Urothelium cell line (cell line): ENCODE measurements around the gene TMUB1.
A peak's percentile ranks its signal among the peaks of the same experiment; 100 is the strongest.

Experiments
- DNase-seq: peaks from one replicate; pipeline ENCODE4 v3.0.0; 2011; ENCODE audit warnings: low spot score, mixed read lengths
- FAIRE-seq: peaks from 2 replicates; lab custom pipeline; 2011; peaks lifted over from hg19 to GRCh38; lab: Jason Lieb, UNC

The TMUB1 gene

DNA sequence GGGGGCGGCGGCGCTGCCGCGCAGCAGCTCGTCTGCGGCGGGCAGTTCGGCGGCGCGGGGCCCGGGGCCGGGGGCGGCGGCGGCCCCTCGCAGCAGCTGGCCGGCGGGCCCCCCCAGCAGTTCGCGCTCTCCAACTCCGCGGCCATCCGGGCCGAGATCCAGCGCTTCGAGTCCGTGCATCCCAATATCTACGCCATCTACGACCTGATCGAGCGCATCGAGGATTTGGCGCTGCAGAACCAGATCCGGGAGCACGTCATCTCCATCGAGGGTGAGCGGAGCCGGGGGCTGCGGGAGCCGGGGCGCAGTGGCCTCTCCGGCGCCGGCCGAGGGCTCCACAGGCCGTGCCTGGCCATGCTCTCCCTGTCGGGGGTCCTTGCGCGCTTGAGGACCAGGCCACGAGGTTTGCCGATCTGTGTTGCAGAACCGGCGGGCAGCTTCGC, 3.5 kb upstream of the TMUB1 start:
- FAIRE-seq (no peak), DNase-seq (no peak)

DNA sequence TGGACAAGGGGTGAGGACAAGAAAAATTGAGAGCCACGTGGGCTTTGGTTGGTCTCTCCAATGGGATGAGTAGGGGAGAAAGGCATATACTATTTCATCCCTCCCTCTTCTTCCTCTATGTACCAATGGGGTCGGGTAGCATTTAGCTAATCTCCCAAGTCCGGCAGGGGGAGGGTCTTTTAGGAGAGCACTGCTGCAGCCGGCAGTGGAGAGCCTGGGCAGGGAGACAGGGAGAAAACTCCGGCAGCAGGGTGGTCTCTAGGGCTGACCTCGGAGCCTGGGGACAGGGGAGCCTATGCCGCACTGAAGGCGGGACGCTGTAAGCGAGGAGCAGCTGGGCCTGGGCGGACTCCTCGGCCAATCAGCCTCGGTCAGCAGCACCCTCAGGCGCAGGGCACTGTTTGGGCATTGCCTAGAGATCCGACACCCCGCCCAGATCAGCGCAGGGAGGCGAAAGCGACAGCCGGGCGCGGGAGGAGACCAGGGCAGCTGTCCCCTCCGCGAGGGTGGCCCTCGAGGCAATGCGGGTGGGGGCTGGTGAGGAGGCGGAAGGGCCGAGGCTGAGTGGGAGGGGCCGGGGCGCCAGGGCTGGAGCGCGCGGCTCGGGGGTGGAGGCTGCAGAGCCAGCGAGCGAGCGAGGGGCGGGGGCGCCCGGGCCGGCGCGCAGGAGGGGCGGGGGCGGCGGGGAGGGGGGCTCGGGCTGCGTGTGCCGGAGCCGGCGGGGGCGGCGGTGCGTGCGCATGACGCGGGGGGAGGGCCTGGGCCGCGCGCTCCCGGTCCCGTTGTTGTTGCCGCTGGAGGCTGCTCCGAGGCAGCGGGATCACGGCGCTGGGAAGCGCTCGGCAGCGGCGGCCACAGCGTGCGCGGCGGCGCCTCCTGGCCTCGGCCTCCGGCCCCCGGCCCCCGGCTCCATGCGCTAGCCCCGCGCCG, 2.7 kb upstream of the TMUB1 start, which contains the start of gene AGAP3:
Gene AGAP3 (plus strand): TSS at position 785 of the 930 bp plus-strand sequence. CDS start 267 bp downstream, outside the sequence.
- no peak for FAIRE-seq
- peak; percentile 65 for DNase-seq

DNA sequence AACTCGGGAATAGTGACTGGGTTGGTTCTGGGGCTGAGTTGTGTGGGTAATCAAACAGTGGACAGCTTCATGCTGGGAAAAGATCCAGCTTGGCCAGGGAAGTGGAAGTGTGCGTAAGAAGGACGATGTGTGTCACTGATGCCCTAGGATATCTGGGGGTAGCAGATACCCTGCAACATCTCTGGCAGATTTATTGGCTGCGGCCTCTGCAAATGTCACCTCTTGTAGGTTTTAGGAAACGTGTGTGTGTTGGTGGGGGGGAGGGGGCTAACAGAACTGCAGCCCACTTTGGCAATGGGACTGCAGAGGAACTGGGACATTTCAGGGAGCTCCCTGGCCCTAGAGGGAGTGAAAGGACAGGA, 2.0 kb upstream of the TMUB1 start:
- DNase-seq (no peak), FAIRE-seq (no peak)

DNA sequence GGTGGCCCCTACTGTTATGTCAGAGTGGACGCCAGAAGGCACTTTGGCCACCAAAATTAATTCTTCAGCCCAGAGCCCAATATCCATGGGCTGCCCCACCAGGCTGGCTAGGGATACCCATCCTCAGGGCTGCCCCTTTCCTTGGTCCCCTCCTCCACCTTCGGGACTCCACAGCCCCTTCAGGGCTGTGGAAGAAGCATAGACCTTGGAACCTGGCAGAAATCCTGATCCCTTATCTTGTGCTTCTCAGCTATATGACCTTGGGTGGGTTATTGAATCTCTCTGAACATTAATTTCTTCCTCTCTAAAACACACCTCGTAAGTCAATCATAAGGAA, 499 bp upstream of the TMUB1 start:
- no peak for DNase-seq
- FAIRE-seq, result no peak

DNA sequence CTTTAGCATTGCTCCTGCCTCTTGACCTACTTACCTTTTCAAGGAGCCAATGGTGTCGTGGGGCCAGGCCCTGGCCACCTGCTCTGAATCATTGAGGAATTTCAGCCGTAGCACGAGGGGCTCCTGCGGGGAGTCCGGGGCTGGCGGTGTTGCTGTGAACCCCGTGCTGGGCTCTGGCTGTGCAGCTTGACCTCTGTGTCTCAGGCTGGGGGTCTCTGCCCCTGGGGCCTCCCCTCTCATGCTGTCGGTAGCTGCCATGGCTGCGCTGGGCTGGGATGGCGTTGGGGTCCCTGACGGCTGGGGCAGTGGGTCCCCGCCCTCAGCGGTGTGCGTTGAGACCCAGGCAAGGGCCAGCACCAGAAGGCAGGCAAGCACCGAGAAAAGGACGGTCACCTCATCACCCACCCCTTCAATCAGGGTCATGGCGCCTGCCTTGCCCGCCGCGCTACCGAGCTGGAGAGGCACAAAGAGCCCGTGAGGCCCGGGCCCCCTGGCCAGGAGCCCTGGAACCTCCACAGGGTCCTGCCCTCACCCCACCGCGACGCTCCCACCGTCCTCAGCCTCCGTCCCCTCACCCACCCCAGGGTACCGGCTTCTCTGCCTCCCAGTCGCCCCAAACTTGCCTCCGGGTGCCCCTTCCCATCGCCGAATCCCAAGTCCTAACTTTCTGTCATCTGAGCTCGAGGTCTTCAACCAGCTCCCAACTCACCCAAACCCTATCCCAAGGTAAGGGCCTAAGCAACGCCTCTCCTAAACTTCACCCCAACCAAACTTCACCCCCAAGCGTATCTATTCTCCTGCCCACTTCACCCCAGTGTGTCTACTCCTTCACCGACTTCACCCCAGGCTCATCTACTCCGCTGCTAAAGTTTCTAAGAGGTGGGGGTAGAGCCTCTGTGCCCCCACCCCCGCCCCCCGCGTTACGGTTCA, 887 bp downstream of the TMUB1 start:
- FAIRE-seq, result no peak
- DNase-seq, result no peak

DNA sequence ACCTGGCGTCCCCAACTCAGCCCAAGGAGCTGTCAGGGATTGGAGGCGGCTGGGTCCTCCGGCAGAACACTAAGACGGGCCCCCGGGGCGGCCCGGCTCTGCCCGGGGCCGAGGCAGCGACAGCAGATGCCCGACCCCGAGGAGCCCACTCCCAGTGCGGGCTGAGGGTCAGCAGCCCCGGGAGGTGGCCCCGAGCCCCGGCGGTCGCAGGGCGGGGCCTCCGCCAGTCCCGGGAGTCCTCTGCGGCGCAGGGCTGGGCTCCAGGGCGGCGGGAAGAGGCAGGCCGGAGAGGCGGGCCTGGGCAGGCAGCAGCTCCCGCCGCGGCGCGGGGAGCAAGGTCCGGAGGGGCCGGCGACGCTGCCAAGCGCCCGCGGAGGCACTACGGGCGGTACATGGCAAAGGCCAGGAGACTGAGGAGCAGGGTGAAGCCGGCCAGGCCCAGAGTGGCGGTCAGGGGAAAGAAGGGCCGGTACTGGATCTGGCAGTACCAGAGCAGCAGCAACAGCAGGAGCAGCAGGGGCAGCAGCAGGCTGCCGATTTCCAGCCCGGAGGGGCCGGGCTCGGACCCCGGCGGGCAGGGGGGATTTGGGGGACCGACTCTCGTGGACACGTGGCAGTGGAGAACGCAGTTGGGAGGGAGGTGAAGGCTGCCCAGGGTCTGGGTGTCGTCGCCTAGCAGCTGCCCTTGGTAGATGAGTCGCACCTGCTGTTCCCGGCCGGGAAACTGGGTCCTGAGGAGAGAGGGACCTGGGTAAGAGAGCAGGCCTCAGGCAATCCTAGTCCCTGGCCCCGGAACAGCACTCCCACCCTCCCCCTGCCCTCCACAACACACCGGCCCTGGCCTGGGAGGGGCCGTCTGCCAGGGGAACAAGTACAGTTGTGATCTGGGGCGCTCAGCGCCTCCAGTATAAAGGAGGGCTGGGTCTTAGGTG, 1.9 kb downstream of the TMUB1 start:
- FAIRE-seq (no peak), DNase-seq (no peak)

DNA sequence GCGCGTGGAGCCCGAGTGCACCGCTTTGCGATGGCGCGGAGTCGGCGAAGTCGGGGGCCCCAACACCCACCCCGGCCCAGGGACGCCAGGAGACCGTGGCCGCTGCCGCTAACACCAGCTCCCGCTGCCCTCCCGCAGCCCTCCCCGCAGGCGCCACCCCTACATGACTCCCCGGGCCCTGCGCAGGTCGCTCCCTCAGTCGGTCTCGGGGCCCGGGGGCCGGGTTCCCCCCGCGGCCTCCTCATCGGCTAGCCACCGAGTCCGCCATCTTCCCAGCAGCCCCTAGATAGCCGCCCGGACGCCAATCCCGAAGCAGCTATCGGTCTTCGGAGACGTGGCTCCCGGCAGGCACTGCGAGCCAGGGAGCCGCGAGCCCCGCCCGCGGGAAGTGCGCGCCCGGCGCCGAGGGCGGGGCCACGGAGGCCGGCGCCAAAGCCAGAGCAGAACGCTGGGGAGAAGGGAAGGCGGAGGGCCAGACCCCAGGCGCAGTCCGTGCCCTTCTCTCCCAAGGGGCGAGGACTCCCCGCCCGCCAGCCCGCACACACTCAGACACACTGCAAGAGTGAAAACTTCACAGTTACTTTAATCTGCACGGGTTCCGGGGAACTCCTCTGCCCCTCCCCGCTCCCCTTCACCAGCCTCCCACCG, 2.6 kb downstream of the TMUB1 start, which contains the start of gene FASTK:
Gene FASTK (minus strand): TSS at position 288 of the 648 bp plus-strand sequence. CDS start 43 bp downstream, at position 245.
- DNase-seq (peak; percentile 75), FAIRE-seq (no peak)

DNA sequence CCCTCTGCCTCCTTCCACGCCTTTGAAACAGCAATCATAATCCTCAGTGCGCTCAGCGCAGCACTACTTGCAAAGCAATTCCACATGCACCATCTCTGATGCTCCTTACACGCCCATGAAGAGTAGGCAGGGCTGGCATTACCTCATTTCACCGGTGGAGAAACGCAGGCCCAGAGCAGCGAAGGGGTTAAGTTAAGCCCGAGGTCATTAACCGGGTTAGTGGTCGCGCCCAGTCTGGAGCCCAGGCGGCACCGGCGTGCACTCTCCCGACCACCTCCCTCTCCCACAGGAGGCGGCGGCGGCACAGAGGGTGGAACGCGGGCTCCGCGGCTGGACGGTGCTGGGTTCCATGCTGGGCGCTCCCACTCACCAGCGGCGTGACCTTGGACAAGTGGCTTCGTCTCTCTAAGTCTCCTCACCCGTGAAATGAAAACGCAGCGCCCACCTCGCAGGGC, 3.2 kb downstream of the TMUB1 start:
- DNase-seq, result no peak
- no peak for FAIRE-seq

DNA sequence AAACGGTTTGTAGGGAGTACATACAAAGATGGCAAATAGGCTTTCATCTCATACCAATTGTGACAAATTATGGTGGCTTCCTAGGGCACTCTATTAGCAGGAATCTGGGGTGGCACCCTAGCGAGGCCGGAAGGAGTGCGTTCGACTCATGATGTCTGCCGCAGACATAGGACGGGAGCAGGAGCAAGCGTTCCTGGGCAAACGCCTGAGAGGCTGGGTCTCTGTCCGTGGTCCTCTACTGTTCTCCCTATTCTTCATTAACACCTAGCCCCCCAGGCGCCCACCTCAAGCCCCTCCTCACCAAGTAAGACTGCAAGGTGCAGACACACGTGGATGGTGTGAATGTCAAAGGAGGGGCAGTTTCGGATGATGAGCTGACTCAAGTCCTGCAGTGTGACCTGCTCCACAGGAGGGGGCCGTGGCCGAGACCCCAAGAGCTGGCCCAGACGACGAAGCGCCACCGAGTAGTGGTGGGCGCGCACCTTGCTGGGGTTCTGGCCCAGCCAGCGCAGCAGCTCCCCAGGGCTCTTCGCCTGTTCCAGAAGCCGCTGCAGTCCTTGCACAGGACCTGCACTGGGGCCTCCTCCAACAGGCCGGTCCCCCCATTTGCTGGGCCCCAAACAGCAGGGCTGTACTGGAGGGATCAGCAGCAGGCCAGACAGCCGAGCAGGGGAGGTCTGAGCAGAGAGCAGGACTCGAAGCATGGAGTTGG, 3.9 kb downstream of the TMUB1 start:
- DNase-seq (no peak), FAIRE-seq (no peak)

DNA sequence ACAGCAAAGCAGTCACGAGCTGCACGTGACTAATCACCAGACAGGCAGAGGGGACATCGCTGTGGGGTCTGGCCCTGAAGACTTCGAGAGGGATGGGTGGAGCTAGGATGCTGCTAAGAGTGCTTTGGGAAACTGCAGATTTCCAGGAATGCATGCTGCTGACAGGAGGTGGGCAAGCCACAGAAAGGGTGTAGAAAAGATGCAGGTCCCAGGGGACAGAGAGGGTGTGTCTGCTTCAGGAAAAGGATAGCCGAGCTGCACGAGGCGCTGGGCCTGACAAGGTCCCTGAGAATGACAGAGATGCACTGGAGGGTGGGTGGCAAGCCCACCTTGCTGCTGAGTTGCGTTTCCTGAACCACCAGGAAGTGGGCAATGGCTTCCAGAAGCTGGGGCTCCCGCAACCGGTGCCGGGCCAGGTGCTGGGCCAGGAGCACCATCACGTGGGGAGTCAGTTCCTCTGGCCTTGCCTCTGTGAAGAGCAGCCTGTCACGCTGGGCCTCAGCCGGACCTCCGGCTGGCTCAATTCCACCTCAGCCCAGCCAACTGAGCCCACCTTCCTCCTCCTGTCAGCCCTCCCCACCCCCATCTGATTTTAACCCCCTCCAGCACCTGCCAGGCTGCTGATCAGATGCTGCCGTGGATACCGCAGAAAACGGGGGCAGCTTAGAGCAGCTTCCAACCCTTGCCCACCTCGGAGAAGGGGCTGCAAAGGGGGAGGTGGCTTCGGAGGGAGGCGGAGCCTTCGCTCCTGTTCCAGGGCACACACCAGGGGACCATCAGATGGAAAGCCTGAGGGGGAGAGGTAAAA, 4.9 kb downstream of the TMUB1 start:
- FAIRE-seq (no peak), DNase-seq (no peak)

DNA sequence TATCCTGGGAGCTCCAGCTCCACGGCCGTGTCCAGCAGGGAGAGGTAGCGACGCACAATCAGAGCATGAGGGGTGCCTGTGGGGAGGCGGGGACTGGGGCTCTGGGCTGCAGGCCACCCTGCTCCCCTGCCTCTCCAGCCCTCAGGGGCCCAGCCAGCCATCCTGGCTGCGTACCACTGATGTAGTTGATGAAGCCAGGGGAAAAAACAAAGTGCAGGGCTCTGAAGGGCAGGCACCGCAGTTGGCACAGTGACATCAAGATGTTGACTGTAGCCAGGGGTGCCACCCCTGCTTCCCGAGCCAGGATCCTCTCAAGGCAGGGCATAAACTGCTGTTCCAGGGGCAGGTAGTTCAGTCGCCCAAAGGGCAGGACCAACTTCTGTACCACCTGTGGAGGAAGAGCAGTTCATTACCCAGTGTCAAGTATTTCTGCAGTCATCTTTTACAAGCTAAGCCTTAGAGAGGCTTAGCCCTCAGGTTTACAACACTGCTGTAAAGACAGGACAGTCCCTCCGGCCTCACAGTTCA, 5.5 kb downstream of the TMUB1 start:
- DNase-seq (no peak), FAIRE-seq (no peak)

DNA sequence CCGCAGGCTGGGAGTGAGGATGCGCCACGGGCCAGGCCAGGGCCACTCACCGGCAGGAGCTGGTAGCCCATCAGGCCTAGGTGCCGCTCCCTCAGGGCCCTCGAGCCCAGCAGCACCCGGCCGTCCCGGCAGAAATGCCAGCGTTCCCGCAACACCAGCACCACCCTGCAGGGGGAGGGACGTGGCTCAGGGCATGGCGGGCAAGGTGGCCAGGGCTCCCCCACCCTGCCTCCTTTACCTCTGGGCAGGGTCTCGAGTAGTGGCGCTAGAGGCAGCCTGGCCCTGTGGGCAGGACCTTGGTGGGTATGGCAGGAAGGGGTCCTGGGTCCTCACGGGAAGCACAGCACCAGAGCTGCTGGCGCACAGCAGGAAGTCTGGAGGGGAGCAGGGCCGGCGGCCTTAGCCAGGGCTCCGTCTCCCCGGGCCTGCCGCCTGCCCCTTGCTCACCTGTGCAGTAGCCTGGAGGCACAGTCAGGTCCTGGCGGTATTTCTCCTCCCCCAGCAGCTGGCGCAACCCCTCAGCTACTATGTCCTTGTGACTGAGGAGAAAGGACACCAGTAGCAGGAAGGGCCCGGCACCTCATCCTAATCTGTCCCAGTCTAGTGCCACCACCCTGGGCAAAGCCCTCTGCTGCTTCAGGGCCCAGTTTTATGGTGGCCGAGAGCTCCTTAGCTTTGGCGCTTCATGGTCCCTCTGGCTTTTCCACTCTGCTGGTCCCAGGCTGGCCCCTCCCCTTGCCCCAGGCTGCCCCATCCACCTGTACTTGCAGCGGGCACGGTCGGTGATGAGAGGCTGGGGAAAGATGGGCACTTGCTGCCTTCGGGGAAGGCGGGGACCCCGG, 6.2 kb downstream of the TMUB1 start:
- FAIRE-seq, result no peak

DNA sequence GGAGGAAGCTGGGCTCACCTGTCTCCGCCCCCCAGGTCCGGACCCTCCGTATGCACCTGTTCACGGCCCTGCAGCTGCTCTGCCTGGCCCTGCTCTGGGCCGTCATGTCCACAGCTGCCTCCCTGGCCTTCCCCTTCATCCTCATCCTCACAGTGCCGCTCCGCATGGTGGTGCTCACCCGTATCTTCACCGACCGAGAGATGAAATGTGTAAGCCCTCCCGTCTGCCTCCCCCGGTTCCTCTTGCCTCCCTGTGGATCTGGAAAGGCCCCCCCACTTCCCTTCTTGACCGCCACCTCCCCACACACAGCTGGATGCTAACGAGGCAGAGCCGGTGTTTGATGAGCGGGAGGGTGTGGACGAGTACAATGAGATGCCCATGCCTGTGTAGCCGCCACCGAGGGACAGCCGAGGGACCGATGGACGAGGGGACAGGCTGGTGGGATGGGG, 7.3 kb downstream of the TMUB1 start:
- FAIRE-seq (no peak), DNase-seq (no peak)

More for the DNA sequence above, 6.2 kb downstream of the TMUB1 start:
- no peak for DNase-seq

DNA sequence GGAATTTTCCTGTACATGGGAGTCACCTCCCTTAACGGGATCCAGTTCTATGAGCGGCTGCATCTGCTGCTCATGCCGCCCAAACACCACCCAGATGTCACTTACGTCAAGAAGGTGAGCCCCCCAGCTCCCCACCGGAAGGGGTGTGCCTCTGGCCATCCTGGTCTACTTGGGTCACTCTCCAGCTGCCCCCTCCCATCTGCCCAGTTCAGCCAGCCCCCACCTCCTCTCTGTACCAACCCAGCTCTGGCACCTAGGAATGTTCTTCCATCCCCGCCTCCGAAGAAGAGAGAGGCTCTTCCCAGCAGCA, 7.7 kb downstream of the TMUB1 start:
- no peak for FAIRE-seq
- no peak for DNase-seq

DNA sequence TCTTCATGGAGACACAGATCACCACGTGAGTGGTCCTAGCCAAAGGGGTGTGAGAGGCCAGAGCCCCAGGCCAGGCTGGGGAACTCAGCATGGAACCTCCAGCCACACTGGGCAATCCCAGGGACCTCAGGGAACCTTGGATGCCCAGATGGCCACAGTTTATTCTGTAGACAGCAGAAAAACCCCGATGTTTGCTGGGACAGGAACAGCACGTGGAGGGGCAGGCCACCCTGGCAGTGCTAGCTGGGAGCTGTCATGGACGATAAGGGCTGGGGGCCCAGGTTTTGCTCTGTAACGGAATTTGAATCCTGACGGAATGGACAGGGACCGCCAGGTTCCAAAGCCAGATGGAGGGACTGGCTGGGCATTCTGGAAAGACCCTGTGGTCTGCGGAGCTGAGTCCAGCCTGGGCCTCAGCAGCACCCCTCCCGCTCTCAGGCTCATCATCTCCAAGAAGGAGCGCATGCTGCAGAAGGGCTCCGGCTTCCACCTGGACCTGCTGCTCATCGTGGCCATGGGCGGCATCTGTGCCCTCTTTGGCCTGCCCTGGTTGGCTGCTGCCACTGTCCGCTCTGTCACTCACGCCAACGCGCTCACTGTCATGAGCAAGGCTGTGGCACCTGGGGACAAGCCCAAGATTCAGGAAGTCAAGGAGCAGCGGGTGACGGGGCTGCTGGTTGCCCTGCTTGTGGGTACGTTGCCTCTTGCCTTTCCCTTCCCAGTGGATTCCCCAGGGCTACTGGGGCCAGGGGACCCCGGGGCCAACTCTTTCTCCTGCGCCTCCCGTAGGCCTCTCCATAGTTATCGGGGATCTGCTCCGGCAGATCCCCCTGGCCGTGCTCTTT, 8.3 kb downstream of the TMUB1 start:
- FAIRE-seq, result no peak
- no peak for DNase-seq

DNA sequence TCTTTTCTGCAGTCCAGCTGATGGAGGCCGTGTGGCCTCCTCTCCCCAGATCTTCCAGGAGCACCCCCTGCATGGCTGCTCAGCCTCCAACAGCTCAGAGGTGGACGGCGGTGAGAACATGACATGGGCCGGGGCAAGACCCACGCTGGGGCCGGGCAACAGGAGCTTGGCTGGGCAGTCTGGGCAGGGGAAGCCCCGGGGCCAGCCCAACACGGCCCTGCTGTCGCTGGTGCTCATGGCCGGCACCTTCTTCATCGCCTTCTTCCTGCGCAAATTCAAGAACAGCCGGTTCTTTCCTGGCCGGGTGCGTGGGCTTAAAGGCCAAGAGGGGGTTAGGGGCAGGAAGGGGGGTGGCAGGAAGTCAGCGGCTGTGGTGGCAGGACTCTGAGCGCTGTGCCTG, 9.3 kb downstream of the TMUB1 start:
- FAIRE-seq, result no peak
- DNase-seq, result no peak
